CD4-positive, alpha-beta T cell treated with Interleukin-4 for 4 hours (primary cell): Measurements from ENCODE around the gene RASAL2.
"Not testable (repeated sequence)": the region's sequence is repeated elsewhere in the genome, so short reads cannot be mapped to it uniquely, and the experiment has no call there.

Experiments used
- DNase-seq: peaks from one replicate; pipeline ENCODE4 v3.0.0-alpha.2; 2020

The RASAL2 gene

GRCh38 chr1:178120520-178121052, 26.7 kb downstream of the RASAL2 start:
- not testable (repeated sequence) for DNase-seq

GRCh38 chr1:178121883-178122282, 28.0 kb downstream of the RASAL2 start:
- DNase-seq = no peak

GRCh38 chr1:178122283-178122682, 28.4 kb downstream of the RASAL2 start:
- DNase-seq = no peak

GRCh38 chr1:178124115-178124514, 30.2 kb downstream of the RASAL2 start:
- DNase-seq = no peak

GRCh38 chr1:178126261-178126660, 32.4 kb downstream of the RASAL2 start:
- no peak for DNase-seq

- no peak for DNase-seq
Observed at GRCh38 chr1:178126741-178127185, 32.9 kb downstream of the RASAL2 start.

GRCh38 chr1:178127482-178128191, 33.7 kb downstream of the RASAL2 start:
- DNase-seq = no peak

- DNase-seq = no peak
Observed at GRCh38 chr1:178133239-178133989, 39.5 kb downstream of the RASAL2 start.

- no peak for DNase-seq
Observed at GRCh38 chr1:178134061-178134460, 40.2 kb downstream of the RASAL2 start.

- DNase-seq = no peak
Observed at GRCh38 chr1:178137238-178137637, 43.3 kb downstream of the RASAL2 start.

GRCh38 chr1:178142806-178143205, 48.9 kb downstream of the RASAL2 start:
- no peak for DNase-seq

- DNase-seq = no peak
Observed at GRCh38 chr1:178143730-178144690, 50.1 kb downstream of the RASAL2 start.

GRCh38 chr1:178145605-178146004, 51.7 kb downstream of the RASAL2 start:
- DNase-seq = no peak

- DNase-seq = no peak
Observed at GRCh38 chr1:178146436-178146835, 52.5 kb downstream of the RASAL2 start.

- no peak for DNase-seq
Observed at GRCh38 chr1:178150610-178151009, 56.7 kb downstream of the RASAL2 start.

GRCh38 chr1:178151831-178152230, 57.9 kb downstream of the RASAL2 start:
- no peak for DNase-seq

GRCh38 chr1:178155481-178156255, 61.8 kb downstream of the RASAL2 start:
- DNase-seq = no peak

GRCh38 chr1:178160736-178161475, 67.0 kb downstream of the RASAL2 start:
- no peak for DNase-seq

GRCh38 chr1:178161516-178161915, 67.6 kb downstream of the RASAL2 start:
- DNase-seq = no peak

GRCh38 chr1:178165196-178165595, 71.3 kb downstream of the RASAL2 start:
- no peak for DNase-seq

- DNase-seq = no peak
Observed at GRCh38 chr1:178166429-178167024, 72.6 kb downstream of the RASAL2 start.
